Neural progenitor cell (in vitro differentiated cells): Measurements from ENCODE around the gene SLC35G1.

Source experiments
- CTCF ChIP-seq: fragments of 200-600 bp; sonication (generic); IDR thresholded peaks from 2 replicates; pipeline ENCODE4 v1.5.1; 2017; ENCODE audit warnings: antibody characterized with exemption, mild to moderate bottlenecking
- EZH2 ChIP-seq: fragments of 200-600 bp; sonication (generic); IDR thresholded peaks from 2 replicates; pipeline ENCODE4 v1.6.1; 2017; ENCODE audit warnings: antibody characterized with exemption, mild to moderate bottlenecking, moderate library complexity

- TF ChIP-seq CTCF = no peak
- no peak for TF ChIP-seq EZH2
Measured at GRCh38 chr10:93940881-93941280, 47.1 kb downstream of the SLC35G1 start.
